MM.1S (cell line): ENCODE results near the gene NSD1.

Source experiments
- DNase-seq: peaks from one replicate; pipeline ENCODE4 v3.0.0-alpha.2; 2015
- H2AFZ ChIP-seq: fragments of 300-600 bp; sonication (generic); 2 replicates; pipeline ENCODE4 v1.6.0; 2016; ENCODE audit warnings: antibody characterized with exemption, low read length
- H3F3A ChIP-seq: fragments of 300-600 bp; sonication (generic); 2 replicates; pipeline ENCODE4 v1.6.1; 2016; ENCODE audit warnings: mild to moderate bottlenecking, antibody characterized with exemption, low read length, moderate library complexity, mixed read lengths; ENCODE audit not compliant: insufficient read depth
- H3K27ac ChIP-seq: fragments of 300-600 bp; sonication (generic); 2 replicates; pipeline ENCODE4 v1.5.1; 2016; ENCODE audit warnings: mild to moderate bottlenecking, low read length
- H3K27me3 ChIP-seq: fragments of 300-600 bp; sonication (generic); replicated peaks from 2 replicates; pipeline ENCODE4 v1.6.0; 2016; ENCODE audit warnings: low read length; ENCODE audit not compliant: insufficient read depth
- H3K36me3 ChIP-seq: fragments of 300-600 bp; sonication (generic); replicated peaks from 2 replicates; pipeline ENCODE4 v1.6.1; 2016; ENCODE audit warnings: mild to moderate bottlenecking, low read length, mixed read lengths; ENCODE audit not compliant: insufficient read depth
- H3K4me1 ChIP-seq: fragments of 300-600 bp; sonication (generic); 2 replicates; pipeline ENCODE4 v1.6.1; 2016; ENCODE audit warnings: low read length, mixed read lengths
- H3K4me2 ChIP-seq: fragments of 300-600 bp; sonication (generic); 2 replicates; pipeline ENCODE4 v1.6.0; 2016; ENCODE audit warnings: low read depth, low read length
- H3K4me3 ChIP-seq: fragments of 300-600 bp; sonication (generic); 2 replicates; pipeline ENCODE4 v1.5.1; 2016; ENCODE audit warnings: low read length, mixed read lengths
- H3K79me2 ChIP-seq: fragments of 300-600 bp; sonication (generic); 2 replicates; pipeline ENCODE4 v1.6.1; 2016; ENCODE audit warnings: mixed run types, low read length, mixed read lengths
- H3K9ac ChIP-seq: fragments of 300-600 bp; sonication (generic); 2 replicates; pipeline ENCODE4 v1.6.1; 2016; ENCODE audit warnings: low read length, mixed read lengths
- H3K9me2 ChIP-seq: fragments of 300-600 bp; sonication (generic); replicated peaks from 2 replicates; pipeline ENCODE4 v1.6.1; 2016; ENCODE audit warnings: mild to moderate bottlenecking, low read length, mixed read lengths; ENCODE audit not compliant: insufficient read depth
- H3K9me3 ChIP-seq: fragments of 300-600 bp; sonication (generic); replicated peaks from 2 replicates; pipeline ENCODE4 v1.6.1; 2016; ENCODE audit warnings: mild to moderate bottlenecking, low read length, mixed read lengths; ENCODE audit not compliant: insufficient read depth
- H4K20me1 ChIP-seq: fragments of 300-600 bp; sonication (generic); 2 replicates; pipeline ENCODE4 v1.6.1; 2016; ENCODE audit warnings: mild to moderate bottlenecking, low read length, moderate library complexity, mixed read lengths; ENCODE audit not compliant: insufficient read depth
- EZH2 ChIP-seq: fragments of 300-600 bp; sonication (generic); optimal IDR thresholded peaks from 2 replicates; pipeline ENCODE3; 2017; ENCODE audit warnings: low read depth, mild to moderate bottlenecking, antibody characterized with exemption, low read length, mixed read lengths
- EZH2phosphoT487 ChIP-seq: fragments of 300-600 bp; sonication (generic); IDR thresholded peaks from 2 replicates; pipeline ENCODE4 v1.6.1; 2018; ENCODE audit warnings: antibody characterized with exemption, low read length
- TF ChIP-seq, protein P1 (sequence below): fragments of 300-600 bp; sonication (generic); IDR thresholded peaks from 2 replicates; pipeline ENCODE4 v1.5.1; 2016; ENCODE audit warnings: antibody characterized with exemption, low read length, mixed read lengths

Gene NSD1

DNA sequence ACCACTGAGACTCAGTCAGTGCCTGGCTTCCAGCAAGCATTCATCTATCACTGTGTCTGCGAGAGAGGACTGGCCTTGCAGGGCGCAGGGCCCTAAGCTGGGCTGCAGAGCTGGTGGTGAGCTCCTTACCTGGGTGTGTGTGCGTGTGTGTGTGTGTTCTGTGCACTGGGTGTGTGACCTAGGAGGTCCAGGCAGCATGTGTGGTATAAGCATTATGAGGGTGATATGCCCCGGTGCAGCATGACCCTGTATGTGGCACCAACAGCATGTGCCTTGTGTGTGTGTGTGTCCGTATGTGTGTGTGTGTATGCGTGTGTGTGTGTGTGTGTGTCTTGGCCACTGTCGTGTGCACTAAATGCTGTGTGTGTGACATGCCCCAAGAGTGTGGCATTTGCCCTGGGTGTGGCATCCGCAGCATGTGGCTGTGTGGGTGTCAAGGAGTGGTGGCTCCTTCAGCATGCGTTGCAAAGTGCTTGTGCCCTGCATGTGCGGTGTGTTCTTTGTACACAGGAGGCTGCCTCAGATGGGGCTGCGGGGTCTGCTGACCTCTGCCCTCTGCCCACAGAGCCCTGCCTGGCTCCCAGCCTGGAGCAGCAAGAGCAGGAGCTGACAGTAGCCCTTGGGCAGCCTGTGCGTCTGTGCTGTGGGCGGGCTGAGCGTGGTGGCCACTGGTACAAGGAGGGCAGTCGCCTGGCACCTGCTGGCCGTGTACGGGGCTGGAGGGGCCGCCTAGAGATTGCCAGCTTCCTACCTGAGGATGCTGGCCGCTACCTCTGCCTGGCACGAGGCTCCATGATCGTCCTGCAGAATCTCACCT, 43.5 kb upstream of the NSD1 start:
- no peaks in the 10 kb centered on the region for H3K9me2 ChIP-seq
- H4K20me1 ChIP-seq, result no peaks in the 10 kb centered on the region
- TF ChIP-seq, protein P1, sequence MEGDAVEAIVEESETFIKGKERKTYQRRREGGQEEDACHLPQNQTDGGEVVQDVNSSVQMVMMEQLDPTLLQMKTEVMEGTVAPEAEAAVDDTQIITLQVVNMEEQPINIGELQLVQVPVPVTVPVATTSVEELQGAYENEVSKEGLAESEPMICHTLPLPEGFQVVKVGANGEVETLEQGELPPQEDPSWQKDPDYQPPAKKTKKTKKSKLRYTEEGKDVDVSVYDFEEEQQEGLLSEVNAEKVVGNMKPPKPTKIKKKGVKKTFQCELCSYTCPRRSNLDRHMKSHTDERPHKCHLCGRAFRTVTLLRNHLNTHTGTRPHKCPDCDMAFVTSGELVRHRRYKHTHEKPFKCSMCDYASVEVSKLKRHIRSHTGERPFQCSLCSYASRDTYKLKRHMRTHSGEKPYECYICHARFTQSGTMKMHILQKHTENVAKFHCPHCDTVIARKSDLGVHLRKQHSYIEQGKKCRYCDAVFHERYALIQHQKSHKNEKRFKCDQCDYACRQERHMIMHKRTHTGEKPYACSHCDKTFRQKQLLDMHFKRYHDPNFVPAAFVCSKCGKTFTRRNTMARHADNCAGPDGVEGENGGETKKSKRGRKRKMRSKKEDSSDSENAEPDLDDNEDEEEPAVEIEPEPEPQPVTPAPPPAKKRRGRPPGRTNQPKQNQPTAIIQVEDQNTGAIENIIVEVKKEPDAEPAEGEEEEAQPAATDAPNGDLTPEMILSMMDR, result no peak
- TF ChIP-seq EZH2phosphoT487, result no peak
- no peak for TF ChIP-seq EZH2
- DNase-seq, result no peak
- no peak overlapping the region for H3K4me2 ChIP-seq
- H3K27me3 ChIP-seq, result peaks cover 14% of the 10 kb centered on the region
- no peak overlapping the region for H3K27ac ChIP-seq
- H3K36me3 ChIP-seq, result no peaks in the 10 kb centered on the region
- H3K9ac ChIP-seq, result no peak overlapping the region
- peaks cover 13% of the 10 kb centered on the region for H3F3A ChIP-seq
- H3K79me2 ChIP-seq, result no peaks in the 10 kb centered on the region
- H3K4me3 ChIP-seq, result no peak overlapping the region
- H3K4me1 ChIP-seq, result peaks cover 5% of the 10 kb centered on the region; the same call in 1 of the 2 replicates
- H3K9me3 ChIP-seq, result no peaks in the 10 kb centered on the region
- H2AFZ ChIP-seq, result no peak overlapping the region

GRCh38 chr5:177090813-177091212, 42.8 kb upstream of the NSD1 start:
- DNase-seq, result no peak
- Histone ChIP-seq H4K20me1 (no peaks in the 10 kb centered on the region), H3K9me3 (no peaks in the 10 kb centered on the region), H3K9me2 (no peaks in the 10 kb centered on the region), H3K4me3 (no peak overlapping the region), H3K36me3 (no peaks in the 10 kb centered on the region), H3F3A (peaks cover 10% of the 10 kb centered on the region), H3K27ac (no peak overlapping the region), H3K4me1 (peaks cover 5% of the 10 kb centered on the region; the same call in 1 of the 2 replicates), H3K4me2 (no peak overlapping the region), H3K79me2 (no peaks in the 10 kb centered on the region), H3K9ac (no peak overlapping the region), H2AFZ (no peak overlapping the region), H3K27me3 (peaks cover 22% of the 10 kb centered on the region)
- TF ChIP-seq, protein P1, result no peak
- TF ChIP-seq EZH2phosphoT487 (no peak), EZH2 (no peak)

DNA sequence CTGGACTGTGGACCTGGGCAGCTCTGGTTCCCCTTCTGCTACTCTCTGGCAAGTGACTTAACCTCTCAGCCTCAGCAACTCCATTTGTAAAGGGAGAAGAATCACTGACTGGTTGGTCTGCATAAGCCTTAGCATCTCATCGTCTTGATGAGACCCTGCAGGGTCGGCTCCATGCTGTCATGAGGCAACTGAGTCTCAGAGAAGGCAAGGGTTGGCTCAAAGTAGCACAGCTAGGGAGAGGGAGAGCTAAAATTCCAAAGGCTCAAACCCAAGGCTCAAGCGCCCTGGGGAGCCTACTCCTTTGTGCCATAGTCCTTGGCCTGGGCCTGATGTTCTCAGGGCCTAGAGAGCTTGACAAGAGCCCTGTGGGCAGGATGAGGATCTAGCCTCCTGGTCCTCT, 42.3 kb upstream of the NSD1 start:
- Histone ChIP-seq H3K36me3 (no peaks in the 10 kb centered on the region), H3K9ac (no peak overlapping the region), H3K27ac (no peak overlapping the region), H3K79me2 (no peaks in the 10 kb centered on the region), H3K4me1 (peaks cover 5% of the 10 kb centered on the region; the same call in 1 of the 2 replicates), H3K9me2 (no peaks in the 10 kb centered on the region), H2AFZ (no peak overlapping the region), H3K9me3 (no peaks in the 10 kb centered on the region), H3K27me3 (peaks cover 24% of the 10 kb centered on the region), H4K20me1 (no peaks in the 10 kb centered on the region), H3F3A (peaks cover 6% of the 10 kb centered on the region), H3K4me2 (no peak overlapping the region), H3K4me3 (no peak overlapping the region)
- no peak for DNase-seq
- no peak for TF ChIP-seq EZH2
